Activated effector memory CD4-positive, alpha-beta T cell treated with Interleukin-2 at 50 U/mL for 16 hours (primary cell): ENCODE results near the gene TEX14.

Experiments
- DNase-seq: peaks from one replicate; pipeline ENCODE4 v3.0.0-alpha.2; 2020

TEX14 gene

DNA sequence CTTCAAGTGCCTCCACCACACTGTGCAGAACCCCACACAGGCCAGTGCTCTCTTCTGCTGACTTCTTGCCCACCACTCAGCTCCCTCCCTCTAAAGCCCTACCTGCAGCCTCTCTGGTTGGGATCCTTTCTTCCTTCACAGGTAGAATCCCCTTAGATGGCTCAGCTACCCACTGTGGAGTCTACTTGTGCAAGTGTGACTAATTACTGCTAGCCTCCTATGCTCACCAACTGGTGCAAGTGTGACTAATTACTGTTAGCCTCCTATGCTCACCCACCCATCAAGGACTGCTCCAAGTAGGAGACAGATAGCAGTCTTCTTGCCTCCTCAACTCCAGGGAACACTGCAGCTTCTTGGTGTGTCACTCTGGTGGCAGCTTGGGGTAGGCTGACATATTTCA is 43.6 kb downstream of the TEX14 start:
- no peak for DNase-seq

DNA sequence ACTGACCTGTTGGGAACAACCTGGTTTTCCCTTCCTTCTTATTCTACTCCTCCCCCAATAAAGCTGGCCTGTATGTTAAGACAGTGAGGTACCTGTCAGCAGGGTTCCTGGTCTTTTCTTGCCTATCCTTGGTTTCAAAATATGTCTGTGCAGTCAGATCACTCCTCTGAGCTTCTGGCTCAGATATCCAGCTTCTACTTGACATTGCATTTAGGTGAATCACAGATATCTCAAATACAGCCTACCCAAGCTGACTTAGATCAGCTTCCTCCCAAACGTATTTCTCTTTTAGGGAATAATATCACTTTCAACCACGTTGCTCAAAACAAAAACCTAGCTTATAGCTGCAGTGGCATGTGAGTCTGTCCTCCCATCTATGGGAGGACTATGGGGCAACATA is 48.7 kb downstream of the TEX14 start:
- no peak for DNase-seq

DNA sequence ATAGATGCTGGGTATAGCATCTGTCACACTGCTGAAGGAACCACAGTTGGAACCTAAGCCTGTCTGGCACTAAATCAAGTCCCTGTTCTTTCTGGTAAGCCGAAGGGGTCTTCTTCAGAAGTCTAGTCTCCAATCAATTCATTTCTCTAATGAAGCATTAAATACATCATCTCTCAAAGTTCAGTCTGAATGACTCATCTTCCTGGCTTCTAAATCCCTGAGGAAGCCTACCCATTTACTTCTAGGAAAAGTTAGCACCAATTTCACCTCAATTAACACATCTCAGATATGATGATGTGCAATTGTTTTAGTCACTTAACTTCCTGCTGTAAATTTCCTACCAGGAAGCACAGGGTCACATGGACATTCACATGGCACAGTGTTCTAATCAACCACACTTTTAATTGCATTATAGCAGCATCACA is 49.9 kb downstream of the TEX14 start:
- DNase-seq = no peak

DNA sequence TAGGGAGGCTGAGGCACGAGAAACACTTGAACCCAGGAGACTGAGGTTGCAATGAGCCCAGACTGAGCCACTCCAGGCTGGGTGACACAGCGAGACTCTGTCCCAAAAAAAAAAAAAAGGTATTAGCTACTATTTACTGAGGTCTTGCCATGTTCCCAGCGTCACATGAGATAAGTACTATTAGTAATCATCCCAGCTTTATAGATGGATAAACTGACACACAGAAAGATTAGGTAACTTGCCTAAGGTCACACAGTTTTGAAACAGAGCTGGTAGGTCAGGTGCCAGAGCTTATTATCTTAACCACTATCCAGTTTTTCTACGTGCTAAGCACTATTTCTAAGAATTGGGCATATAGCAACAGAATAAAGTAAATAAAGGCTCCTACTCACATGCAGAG is 51.6 kb downstream of the TEX14 start:
- DNase-seq = no peak

DNA sequence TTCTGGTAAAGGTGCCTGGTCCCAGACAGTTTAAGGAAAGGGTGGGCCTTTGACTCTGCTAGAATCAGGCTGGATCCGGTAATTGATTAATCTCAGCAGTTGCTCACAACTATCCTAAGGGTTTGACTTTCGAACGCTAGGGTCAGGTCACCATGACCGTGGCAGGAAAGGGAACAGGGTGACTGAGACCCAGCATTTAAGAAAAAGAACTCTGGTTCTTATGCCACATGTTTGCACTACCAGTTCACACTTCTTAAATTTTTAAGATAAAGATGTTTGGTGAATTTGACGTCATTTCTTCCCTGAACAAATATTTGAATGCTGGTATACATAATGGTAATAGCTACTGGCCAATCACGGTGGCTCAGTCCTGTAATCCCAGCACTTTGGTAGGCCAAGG is 52.2 kb downstream of the TEX14 start:
- DNase-seq = no peak

DNA sequence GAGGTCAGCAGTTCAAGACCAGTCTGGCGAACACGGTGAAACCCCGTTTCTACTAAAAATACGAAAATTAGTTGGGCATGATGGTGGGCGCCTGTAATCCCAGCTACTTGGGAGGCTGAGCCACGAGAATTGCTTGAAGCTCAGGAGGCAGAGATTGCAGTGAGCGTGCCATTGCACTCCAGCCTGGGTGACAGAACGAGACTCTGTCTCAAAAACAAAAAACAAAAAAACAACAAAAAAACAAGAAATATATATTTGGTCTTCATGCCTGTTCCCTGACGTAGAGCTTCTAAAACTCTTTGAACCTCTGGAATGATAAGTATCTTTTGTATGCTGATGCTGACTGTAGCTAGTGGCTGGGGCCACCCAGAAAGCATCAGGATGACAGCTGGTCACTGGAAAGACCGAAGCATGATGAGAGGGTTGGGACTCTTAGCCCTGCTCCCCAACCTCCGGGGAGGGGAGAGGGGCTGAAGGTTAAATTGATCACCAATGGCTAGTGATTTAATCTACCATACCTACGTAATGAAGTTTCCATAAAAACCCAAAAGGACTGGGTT is 54.8 kb downstream of the TEX14 start:
- DNase-seq = no peak

DNA sequence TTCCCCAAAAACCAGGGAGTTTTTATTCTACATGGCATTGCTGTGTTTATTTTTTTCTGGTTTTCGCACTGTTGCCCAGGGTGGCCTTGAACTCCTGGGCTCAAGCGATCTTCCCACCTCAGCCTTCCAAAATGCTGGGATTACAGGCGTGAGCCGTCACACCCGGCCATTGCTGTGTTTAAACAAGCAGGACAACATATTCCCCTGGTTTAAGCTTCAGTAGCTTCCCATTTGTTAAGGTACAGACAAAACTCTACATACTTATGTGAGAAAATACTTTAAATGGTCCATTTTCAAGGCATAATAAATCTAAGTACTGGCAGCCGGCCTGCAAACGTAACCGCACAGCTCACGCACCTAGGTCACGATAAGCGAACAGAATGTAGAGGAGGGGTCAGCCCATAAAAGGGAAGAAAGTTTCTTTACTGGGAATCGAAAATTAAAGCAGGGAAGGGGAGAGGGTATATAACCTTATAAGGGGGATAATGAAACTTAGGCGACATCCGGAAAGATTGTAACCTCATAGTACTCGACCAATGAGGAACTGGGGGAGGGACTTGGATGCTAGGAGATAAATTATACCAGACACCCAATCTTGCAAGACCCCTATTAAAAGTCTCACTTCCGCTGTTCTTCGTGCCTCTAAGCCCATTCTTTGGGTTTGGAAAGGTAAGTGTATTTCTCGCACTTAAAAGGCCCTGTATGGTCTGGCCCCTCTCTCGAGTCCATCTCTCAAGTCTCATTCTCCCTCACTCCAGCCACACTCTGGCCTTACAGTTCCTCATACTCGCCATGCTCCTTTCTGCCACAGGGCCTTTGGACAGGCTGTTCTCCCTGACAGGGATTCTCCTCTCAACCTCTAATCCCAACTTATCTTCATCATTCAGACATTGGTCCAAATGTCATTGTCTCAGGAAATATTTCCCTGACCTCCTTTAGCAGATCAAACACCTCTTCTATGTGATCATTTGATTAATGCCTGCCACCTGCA is 59.2 kb downstream of the TEX14 start:
- no peak for DNase-seq

DNA sequence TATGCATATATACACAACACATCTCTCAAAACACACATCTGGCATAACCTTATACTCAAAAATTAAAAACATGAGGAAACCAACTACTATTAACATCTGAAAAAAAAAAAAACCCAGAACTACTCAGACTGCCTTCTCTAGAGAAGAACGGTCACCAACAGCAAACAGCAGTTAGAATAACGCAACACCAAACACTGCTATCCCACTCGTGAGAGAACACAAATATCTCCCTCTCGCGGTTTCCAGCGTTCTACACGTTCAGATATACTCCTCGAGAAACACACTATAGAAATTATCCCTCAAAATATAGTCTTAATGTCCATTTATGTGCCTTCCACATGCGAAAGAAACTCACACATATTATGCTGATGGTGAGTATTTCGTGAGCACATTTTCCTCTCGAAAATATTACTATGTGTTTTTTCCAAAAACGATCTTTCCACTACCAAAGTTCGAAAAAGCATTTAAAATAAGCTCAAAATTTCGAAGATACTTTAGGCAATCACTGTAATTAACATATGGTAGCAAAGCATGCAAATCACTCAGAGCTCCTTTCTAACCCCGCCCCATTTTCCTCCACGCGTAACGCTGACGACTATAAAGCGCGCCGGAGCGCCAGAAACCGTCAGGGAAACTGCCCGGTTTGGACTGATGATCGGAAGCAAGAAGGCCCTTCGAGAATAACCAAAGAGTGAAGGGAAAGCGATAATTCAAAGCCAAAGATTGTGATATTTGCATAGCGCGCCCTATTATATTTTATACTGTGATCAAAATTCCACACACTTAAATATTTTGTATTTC is 60.1 kb downstream of the TEX14 start:
- peak; percentile 86 for DNase-seq

DNA sequence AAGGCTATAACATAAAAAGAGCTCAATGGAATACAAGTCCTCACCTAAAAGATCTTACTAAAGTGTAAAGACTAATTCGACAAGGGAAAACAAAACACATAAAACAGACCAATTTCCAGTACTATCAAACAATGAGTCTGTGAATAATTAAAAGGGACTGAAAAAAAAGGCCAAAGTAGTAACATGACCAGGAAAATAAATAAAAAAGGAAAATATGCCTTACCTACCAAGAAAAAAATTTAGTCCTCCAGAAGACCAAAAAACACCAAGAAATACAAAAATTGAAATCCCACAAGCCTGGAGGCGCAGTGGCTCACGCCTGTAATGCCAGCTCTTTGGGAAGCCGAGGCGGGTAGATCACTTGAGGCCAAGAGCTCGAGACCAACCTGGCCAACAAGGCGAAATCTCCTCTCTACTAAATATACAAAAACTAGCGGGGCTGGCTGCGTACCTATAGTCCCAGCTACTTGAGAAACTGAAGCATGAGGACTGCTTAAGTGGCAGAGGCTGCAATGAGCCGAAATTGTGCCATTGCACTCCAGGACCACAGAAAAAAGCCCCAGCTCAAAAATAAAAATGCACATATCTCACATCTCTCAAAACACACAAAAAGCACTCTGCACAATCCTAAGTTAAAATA is 60.8 kb downstream of the TEX14 start:
- DNase-seq = no peak

DNA sequence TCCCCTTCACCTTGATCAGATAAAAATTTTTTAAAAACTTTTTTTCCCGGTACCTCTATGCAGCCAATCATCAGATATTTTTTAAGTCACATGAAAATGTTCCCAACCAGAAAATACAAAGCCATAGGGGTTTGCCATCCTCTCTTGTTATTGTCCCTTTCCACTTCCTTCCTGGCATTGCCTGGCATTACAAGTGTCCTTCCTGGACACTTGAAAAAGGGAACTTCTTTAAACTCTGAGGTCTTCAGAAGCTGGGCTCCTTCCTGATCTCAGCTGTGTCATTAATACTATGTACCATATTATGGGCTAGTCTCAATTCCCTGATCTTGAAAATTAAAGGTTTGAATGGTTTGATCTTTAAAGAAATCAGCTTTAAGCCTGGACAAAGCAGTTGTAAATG is 64.9 kb downstream of the TEX14 start:
- DNase-seq = no peak

DNA sequence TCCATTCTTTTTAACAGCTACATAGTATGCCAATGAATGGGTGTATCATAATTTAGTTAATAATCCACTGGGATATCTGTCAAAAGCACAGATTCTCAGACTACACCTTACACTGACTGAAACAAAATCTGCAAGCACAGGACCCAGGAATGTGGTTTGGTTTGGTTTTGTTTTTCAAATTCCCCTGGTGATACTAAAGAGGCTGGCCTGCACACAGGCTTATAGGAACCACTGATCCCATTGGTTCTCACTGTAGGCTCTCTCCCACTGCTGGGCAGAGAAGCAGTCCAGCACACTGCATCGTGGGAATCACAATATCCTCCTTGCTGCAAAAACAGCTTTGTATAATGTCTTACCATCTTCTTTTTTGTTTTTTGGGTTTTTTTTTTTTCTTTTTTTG is 67.1 kb downstream of the TEX14 start:
- DNase-seq = no peak

DNA sequence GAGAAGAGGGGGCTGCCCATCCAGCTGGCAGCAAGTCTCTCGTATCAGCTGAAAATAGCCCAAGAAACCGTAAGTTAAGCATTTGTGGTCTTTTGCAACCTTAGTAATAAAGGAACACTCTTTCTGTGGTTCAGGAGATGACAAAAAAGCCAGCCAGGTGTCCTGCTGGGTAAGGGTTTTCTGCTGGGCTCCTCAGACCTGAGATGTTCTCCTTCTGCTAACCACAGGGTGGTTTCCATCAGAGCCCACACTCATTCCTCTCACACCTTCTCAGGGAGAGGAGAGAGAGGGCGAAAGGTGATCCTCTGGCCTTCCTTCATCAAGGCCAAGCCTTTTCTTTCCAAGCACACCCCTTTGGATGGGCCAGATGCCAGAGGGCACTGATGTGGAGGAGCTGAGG is 70.7 kb downstream of the TEX14 start:
- DNase-seq = no peak

DNA sequence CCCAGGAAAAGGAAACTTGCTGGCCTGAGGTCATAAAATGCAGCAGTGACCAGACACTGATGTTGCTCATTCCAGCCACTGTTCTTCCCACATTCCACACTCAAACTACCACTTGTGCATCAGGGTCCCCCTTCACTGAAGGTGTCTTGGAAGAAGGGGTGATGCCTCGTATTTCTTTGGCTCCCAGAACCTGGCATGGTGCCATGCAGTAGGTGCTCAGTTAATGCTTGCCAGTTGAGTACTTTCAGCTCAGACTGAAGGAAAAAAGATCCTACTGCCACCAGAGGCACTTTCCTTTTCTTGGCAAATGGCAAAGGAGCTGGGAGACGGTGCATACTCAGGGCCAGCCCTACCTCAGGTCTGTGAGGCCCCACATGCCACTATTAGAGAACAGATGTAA is 73.5 kb downstream of the TEX14 start:
- DNase-seq = no peak

DNA sequence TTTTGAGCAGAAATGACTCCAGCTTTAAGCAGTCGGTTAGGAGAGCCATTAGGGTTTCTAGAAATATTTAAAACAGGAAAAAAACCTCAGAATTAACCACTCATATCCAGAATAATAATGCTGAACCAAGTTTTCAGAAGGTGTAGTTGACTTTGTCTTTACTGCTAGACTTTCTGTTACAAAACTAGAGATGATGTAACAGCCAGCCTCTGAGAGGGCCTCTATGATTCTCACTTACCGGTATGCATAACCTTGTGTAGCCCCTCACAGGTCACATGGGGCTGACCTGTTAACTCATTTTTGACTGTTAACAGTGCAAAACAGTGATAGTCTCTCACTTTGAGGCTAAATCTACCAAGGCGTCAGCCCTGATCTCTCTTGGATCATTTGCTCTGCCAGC is 74.3 kb downstream of the TEX14 start:
- DNase-seq = no peak

DNA sequence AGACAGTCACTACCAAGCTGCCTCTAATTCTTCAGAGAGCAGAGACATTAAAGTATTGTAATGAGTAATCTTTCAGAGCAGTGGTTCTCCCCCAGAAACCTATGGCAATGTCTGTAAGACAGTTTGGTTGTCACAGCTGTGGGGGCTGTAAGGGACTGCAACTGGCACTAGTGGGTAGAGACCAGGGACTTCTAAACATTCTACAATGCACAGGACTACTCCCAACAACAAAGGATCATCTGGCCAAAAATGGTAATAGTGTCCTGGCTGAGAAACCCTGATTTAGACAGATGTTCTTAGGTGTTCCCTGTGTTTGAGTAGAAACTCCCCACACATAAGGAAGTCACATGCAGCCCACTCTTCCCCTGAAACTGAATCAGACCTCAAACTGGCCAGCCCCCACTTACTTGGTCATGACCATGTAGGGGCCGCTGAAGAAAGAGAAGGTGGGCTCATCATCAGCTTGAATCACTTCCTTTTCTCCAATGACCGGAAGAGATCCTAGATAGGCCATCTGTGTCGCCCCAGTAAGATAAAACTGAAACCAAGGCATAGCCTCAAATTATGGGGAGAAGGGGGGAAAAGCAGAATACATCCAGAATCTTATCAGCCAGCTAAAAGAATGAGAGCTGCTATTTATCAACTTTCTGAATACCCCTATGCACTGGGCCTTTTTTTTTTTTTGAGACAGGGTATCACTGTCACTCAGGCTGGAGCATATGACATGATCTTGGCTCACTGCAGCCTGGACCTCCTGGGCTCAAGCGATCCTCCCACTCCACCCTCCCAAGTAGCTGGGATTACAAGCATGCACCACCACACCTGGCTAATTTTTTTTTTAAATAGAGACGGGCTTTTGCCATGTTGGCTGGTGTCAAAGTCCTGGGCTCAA is 75.8 kb downstream of the TEX14 start:
- no peak for DNase-seq

DNA sequence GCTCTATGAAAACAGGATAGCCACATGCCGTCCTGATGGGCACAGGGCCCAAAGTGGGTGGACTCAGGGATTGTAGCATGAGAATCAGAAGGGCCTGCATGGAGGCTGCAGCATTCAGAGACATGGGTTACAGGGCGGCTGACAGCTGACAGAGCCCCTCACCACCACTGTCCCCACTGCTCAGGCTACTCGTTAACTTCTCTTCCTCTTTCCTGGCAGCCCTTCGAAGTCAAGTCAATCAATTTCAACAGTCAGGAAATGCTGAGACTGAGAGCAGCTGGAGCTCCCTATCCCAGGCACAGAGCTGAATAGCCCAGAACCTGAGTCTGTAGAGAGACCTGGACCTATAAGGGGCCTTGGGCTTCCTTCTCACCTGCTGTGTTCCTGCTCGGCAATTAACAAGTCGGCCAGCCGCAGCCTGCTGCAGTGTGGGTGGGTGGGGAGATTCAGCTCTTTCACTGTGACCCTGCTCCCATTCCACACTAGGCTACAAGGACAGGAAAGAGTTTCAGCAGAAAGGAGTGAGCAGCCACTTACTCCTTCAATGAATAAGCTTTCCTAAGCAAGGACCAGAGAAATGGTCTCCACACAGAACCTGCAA is 76.9 kb downstream of the TEX14 start:
- no peak for DNase-seq

DNA sequence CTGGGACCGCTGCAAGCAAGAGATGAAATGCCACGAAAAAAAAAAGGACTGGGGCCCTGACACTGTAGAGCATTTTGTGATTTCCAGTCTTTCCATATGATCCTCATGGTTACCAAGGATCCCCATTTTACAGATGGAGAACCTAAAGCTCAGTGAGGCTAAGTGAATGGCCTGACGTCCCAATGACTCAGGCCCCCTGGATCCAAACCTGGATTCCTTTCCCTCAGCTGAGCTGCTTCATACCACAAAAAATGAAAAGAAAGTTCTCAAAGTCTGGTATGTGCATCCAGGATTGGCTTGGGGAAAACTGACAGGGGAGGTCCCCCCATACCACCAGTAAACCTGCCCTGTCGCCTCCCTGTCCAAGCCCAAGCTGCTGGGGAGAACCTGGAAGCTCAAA is 80.5 kb downstream of the TEX14 start:
- DNase-seq = no peak

DNA sequence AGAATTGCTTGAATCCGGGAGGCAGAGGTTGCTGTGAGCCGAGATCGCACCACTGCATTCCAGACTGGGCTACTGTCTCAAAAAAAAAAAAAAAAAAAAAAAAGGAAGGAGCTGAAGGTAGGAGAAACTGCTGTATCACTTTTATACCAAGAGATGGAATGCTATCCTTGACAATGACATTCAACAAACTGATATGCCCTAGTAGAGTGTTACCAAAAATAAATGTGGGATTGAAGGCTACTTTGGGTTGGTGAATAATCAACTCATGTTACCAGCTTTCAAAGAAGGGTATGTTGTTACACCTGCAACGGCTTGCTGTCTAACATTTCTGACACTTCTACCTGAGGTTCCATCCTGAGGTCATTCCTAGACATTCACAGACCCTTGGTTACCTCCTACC is 84.9 kb downstream of the TEX14 start:
- DNase-seq = no peak

DNA sequence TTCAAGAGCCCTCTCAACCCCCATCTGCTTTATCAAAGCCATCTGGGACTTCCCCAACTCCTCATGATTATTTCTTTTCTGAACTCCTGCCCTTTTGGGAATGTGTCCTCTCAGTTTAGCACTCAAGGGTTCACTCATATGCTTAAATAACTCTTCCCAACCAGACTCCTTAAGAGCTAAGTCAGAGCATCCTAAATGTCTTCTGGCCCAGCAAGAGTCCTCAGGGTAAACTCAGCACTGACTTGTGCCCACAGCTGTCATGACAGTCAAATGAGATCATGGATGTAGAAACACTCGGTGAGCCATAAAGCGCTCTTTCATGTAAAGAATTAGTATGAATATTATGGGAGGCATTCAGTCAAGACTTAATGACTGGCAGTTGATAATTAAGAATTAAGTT is 85.9 kb downstream of the TEX14 start:
- no peak for DNase-seq

DNA sequence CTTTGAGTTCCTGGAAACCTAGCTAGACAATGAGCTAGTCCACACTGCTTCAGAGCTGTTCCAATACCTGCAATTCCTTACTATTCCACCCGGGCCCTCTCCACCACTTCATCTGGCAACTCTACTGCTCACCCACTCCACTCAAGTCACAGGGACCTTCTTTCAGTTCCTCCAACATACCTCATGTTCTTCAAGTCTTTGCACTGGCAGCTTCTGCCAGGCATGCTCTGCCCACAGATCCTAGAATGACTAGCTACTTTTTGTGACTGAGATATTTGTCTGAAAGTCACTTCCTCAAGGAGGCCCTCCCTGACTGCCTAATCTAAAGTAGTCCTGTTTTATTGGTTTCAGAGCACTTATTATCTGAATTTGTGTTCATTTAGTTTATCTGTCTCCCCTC is 86.4 kb downstream of the TEX14 start:
- DNase-seq = no peak

DNA sequence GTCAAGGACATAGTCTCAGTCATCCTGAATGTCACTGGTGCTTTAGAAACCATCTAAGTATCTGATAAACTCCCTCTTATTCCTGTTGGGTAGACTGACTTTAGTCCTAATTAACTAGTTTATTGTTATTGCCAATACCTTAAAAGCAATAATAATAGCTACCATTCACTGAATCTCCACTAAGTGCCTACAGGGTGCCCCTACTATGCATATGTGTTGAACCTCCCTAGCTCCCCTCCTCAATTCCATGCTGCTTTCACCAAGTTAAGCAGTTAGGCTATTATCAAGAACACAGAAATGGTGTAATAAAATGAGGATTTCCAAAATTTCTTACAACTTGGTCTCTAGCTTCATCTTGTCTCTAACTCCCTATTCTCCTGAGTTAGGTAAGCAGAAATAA is 89.9 kb downstream of the TEX14 start:
- DNase-seq = no peak

DNA sequence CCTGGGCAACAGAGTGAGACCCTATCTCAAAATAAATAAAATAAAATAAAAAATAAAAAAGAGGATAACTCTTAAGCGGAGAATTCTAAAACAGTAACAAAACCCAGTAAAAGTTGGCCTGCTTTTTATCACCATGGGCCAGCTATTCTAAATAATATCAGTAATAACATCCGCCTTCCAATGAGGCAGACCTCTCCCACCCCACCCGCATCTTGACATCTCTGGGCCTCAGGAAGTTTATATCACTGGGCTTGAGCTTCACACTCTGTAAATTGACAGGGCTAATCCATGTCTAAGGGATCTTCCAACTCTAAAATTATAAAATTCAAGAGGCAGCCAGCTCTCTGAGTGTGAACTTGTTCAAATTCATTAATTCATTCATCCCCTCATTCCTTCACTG is 94.5 kb downstream of the TEX14 start:
- DNase-seq = no peak
